H54 (cell line): ENCODE measurements around the gene RAP2C.

Experiments
- DNase-seq: peaks from one replicate; pipeline ENCODE4 v3.0.0; 2011; ENCODE audit warnings: low spot score, mixed read lengths; ENCODE audit not compliant: insufficient read length
- FAIRE-seq: peaks from 3 replicates; lab custom pipeline; 2011; peaks lifted over from hg19 to GRCh38; lab: Jason Lieb, UNC
- POLR2A ChIP-seq: IDR thresholded peaks from 2 replicates; pipeline ENCODE4 v1.6.1; 2011; ENCODE audit warnings: low read depth, mild to moderate bottlenecking, low read length

The RAP2C gene

GRCh38 chrX:132216806-132217202 lies 2.4 kb downstream of the RAP2C start:
- DNase-seq, result no peak
- TF ChIP-seq POLR2A, result no peak
- no peak for FAIRE-seq

- TF ChIP-seq POLR2A, result no peak
- DNase-seq, result no peak
- FAIRE-seq, result no peak
Measured at GRCh38 chrX:132216283-132216682, 3.0 kb downstream of the RAP2C start.

GRCh38 chrX:132214518-132214917 lies 4.7 kb downstream of the RAP2C start:
- DNase-seq, result no peak
- no peak for FAIRE-seq
- no peak for TF ChIP-seq POLR2A

- no peak for TF ChIP-seq POLR2A
- no peak for FAIRE-seq
- DNase-seq, result no peak
Measured at GRCh38 chrX:132209527-132209926, 9.7 kb downstream of the RAP2C start.

- DNase-seq (no peak), FAIRE-seq (no peak)
- TF ChIP-seq POLR2A, result no peak
Measured at GRCh38 chrX:132208422-132208821, 10.8 kb downstream of the RAP2C start.

GRCh38 chrX:132207996-132208395 lies 11.3 kb downstream of the RAP2C start:
- FAIRE-seq (no peak), DNase-seq (no peak)
- TF ChIP-seq POLR2A, result no peak

GRCh38 chrX:132206259-132206658 lies 13.0 kb downstream of the RAP2C start:
- TF ChIP-seq POLR2A, result no peak
- no peak for FAIRE-seq

GRCh38 chrX:132204629-132205028 lies 14.6 kb downstream of the RAP2C start:
- TF ChIP-seq POLR2A, result no peak
- DNase-seq (no peak), FAIRE-seq (no peak)

More at GRCh38 chrX:132206259-132206658, 13.0 kb downstream of the RAP2C start:
- no peak for DNase-seq

- FAIRE-seq (no peak), DNase-seq (no peak)
- TF ChIP-seq POLR2A, result no peak
Measured at GRCh38 chrX:132200976-132201375, 18.3 kb downstream of the RAP2C start.

GRCh38 chrX:132199941-132200340 lies 19.3 kb downstream of the RAP2C start:
- DNase-seq, result no peak
- TF ChIP-seq POLR2A, result no peak
- FAIRE-seq, result no peak

- TF ChIP-seq POLR2A, result no peak
- no peak for DNase-seq
- no peak for FAIRE-seq
Measured at GRCh38 chrX:132193872-132194574, 25.2 kb downstream of the RAP2C start.

- no peak for FAIRE-seq
- no peak for TF ChIP-seq POLR2A
- DNase-seq, result no peak
Measured at GRCh38 chrX:132191938-132192337, 27.3 kb downstream of the RAP2C start.

- no peak for FAIRE-seq
- no peak for DNase-seq
- TF ChIP-seq POLR2A, result no peak
Measured at GRCh38 chrX:132188175-132188574, 31.1 kb downstream of the RAP2C start.

GRCh38 chrX:132187451-132187850 lies 31.8 kb downstream of the RAP2C start:
- TF ChIP-seq POLR2A, result no peak
- FAIRE-seq, result no peak
- no peak for DNase-seq

- DNase-seq (no peak), FAIRE-seq (no peak)
- no peak for TF ChIP-seq POLR2A
Measured at GRCh38 chrX:132184871-132185270, 34.4 kb downstream of the RAP2C start.
